Right lobe of liver (tissue), 6 donors: ENCODE data around the gene IVD. TPM values are rescaled to one million over a fixed set of nuclear protein-coding genes. Genes with fewer than 3 reads are reported as not detected.
A peak's percentile ranks its signal among the peaks of the same experiment; 100 is the strongest.

Experiments used
- ATAC-seq, 4 donors: fragments of 200-7000 bp; cut with Tn5 transposase; one replicate each; pipeline ENCODE4 v1.9.1; 2020; ENCODE audit warnings: mild to moderate bottlenecking in 4 of 4, moderate library complexity in 4 of 4
- DNase-seq, 3 donors: peaks; one replicate each; pipeline ENCODE4 v3.0.0-alpha.2; 2020
- H3K27ac ChIP-seq, 3 donors: fragments of 200-600 bp; one replicate each; pipeline ENCODE4 v1.8.0; 2022
- H3K27me3 ChIP-seq, 2 donors: fragments of 200-600 bp; one replicate each; pipeline ENCODE4 v1.8.0; 2022
- H3K36me3 ChIP-seq, 4 donors: fragments of 200-600 bp; sonication (generic) in 1 of 4; one replicate each; pipeline versions ENCODE4 v1.5.1 to v1.8.0; 2017 to 2022; ENCODE audit warnings: control low read depth in 1 of 4
- H3K4me1 ChIP-seq, 4 donors: fragments of 200-600 bp; sonication (generic) in 1 of 4; one replicate each; pipeline versions ENCODE4 v1.5.1 to v1.8.0; 2017 to 2022; ENCODE audit warnings: control low read depth in 1 of 4
- H3K4me3 ChIP-seq, 3 donors: fragments of 200-600 bp; one replicate each; pipeline ENCODE4 v1.8.0; 2022
- H3K9me3 ChIP-seq, 4 donors: fragments of 200-600 bp; sonication (generic) in 1 of 4; one replicate each; pipeline versions ENCODE4 v1.5.1 to v1.8.0; 2017 to 2022; ENCODE audit warnings: control low read depth in 1 of 4
- CTCF ChIP-seq, 4 donors: fragments of 200-600 bp in 3 of 4; fragments of 450-650 bp in 1 of 4; IDR thresholded peaks; one replicate each; pipeline versions ENCODE4 v1.5.1 to v1.8.0; 2016 to 2022; ENCODE audit warnings: antibody characterized with exemption in 4 of 4, mild to moderate bottlenecking in 2 of 4
- POLR2A ChIP-seq: fragments of 450-650 bp; IDR thresholded peaks from one replicate; pipeline ENCODE4 v1.6.1; 2017; ENCODE audit warnings: antibody characterized with exemption, mild to moderate bottlenecking
- WGBS: methylation state at CpG from one replicate; pipeline ENCODE4 v1.1.6; 2018; ENCODE audit warnings: low coverage, low lambda C conversion rate; ENCODE audit not compliant: insufficient coverage; ENCODE audit errors: missing lambda C conversion rate; 5-methylcytosine and 5-hydroxymethylcytosine counted together
- intact Hi-C, 2 donors: fragments of 100-400 bp; cut with DNase I; formaldehyde crosslinking; loops; one replicate each; pipeline versions ENCODE4 v1.11.2 to v1.14.1; 2022
- total RNA-seq, 6 experiments: library from RNA; depleted of rRNA in 2 of 6; stranded (reverse); fragments of >200 nt in 2 of 6; fragmentation: NEBNext Ultra II Directional in 3 of 6; extraction: Animal tissue kit (Norgen Biotek cat#: 25700) in 3 of 6; gene quantifications; one replicate each; pipeline versions ENCODE4 v1.1.0 to v1.2.4, GENCODE V29; 2016 to 2023
- donor health status: DM: no; HTN: yes; CAD: no.
- donor health status: DM: no; HTN: no; CAD: no.
- donor health status: DM: no; HTN: no; CAD: no.
- donor health status: DM: no; HTN: yes; CAD: no.
- donor health status: DM: no; HTN: yes; CAD: no.

IVD gene
- total RNA-seq, 6 experiments from 2014 or later = 89.7 to 231 (median 122) TPM

GRCh38 chr15:40425681-40426080, 20.1 kb downstream of the IVD start:
- DNase-seq = no peak
- TF ChIP-seq POLR2A (no peak), CTCF (IDR thresholded peaks at IDR 0.05) (no peak)
- Histone ChIP-seq H3K36me3 (no peaks in the 10 kb centered on the region), H3K4me1 (peaks cover 0 to 12% (median 3%) of the 10 kb centered on the region in 4 donors), H3K27ac (no peak overlapping the region), H3K9me3 (no peaks in the 10 kb centered on the region), H3K27me3 (no peaks in the 10 kb centered on the region), H3K4me3 (no peak overlapping the region)
- ATAC-seq = no peak
- 95% methylated on average over 5 of the region's 5 CpGs for WGBS
- intact Hi-C loops = loop anchor here in 1 of 2 donors (10.0 kb wide), 1 partner anchor 81 kb away; the partner anchor contains the start of gene CCDC9B

- intact Hi-C loops = loop anchor here in 1 of 2 donors (10.0 kb wide), 1 partner anchor 82 kb away; the partner anchor contains the start of gene CCDC9B
- Histone ChIP-seq H3K4me3 (no peak overlapping the region), H3K27ac (no peak overlapping the region), H3K4me1 (no peaks in the 10 kb centered on the region), H3K27me3 (no peaks in the 10 kb centered on the region), H3K9me3 (no peaks in the 10 kb centered on the region), H3K36me3 (no peaks in the 10 kb centered on the region)
- peak in 1 of 4 donors; percentile 10 for ATAC-seq
- WGBS = 85% methylated on average over 3 of the region's 9 CpGs
- no peak for DNase-seq
- TF ChIP-seq POLR2A = no peak
Measured at GRCh38 chr15:40427188-40427587, 21.6 kb downstream of the IVD start.

GRCh38 chr15:40428185-40428584, 22.6 kb downstream of the IVD start:
- DNase-seq (no peak), ATAC-seq (no peak)
- Histone ChIP-seq H3K4me1 (no peaks in the 10 kb centered on the region), H3K27ac (no peak overlapping the region), H3K27me3 (no peaks in the 10 kb centered on the region), H3K9me3 (no peaks in the 10 kb centered on the region), H3K36me3 (no peaks in the 10 kb centered on the region), H3K4me3 (no peak overlapping the region)
- 79% methylated on average over 4 of the region's 4 CpGs for WGBS
- intact Hi-C loops = loop anchor here in 1 of 2 donors (10.0 kb wide), 1 partner anchor 83 kb away; the partner anchor contains the start of gene CCDC9B
- TF ChIP-seq POLR2A = no peak
- no peak for TF ChIP-seq CTCF (IDR thresholded peaks at IDR 0.05)

- TF ChIP-seq POLR2A = no peak
- TF ChIP-seq CTCF (IDR thresholded peaks at IDR 0.05) = no peak
- Histone ChIP-seq H3K4me1 (no peaks in the 10 kb centered on the region), H3K27ac (no peak overlapping the region), H3K9me3 (no peaks in the 10 kb centered on the region), H3K27me3 (no peaks in the 10 kb centered on the region), H3K4me3 (no peak overlapping the region), H3K36me3 (no peaks in the 10 kb centered on the region)
- 65% methylated on average over 6 of the region's 10 CpGs for WGBS
- no peak for ATAC-seq
- intact Hi-C loops = loop anchor here in 1 of 2 donors (10.0 kb wide), 1 partner anchor 84 kb away; the partner anchor contains the start of gene CCDC9B
- DNase-seq = no peak
Measured at GRCh38 chr15:40429068-40429710, 23.6 kb downstream of the IVD start.

GRCh38 chr15:40430271-40430805, 24.7 kb downstream of the IVD start:
- no peak for ATAC-seq
- no peak for DNase-seq
- intact Hi-C loops = no loop called here
- no peaks in the 10 kb centered on the region for H3K27me3 ChIP-seq
- no peaks in the 10 kb centered on the region for H3K36me3 ChIP-seq
- TF ChIP-seq CTCF (IDR thresholded peaks at IDR 0.05) = no peak
- TF ChIP-seq POLR2A = no peak
- no peak overlapping the region for H3K4me3 ChIP-seq
- no peaks in the 10 kb centered on the region for H3K9me3 ChIP-seq
- no peaks in the 10 kb centered on the region for H3K4me1 ChIP-seq
- no peak overlapping the region for H3K27ac ChIP-seq
- WGBS = 73% methylated on average over 5 of the region's 10 CpGs
